DMS79 (cell line): ENCODE measurements around the gene NKAIN2.
"Not testable (repeated sequence)": the region's sequence is repeated elsewhere in the genome, so short reads cannot be mapped to it uniquely, and the experiment has no call there.

ENCODE experiments used
- DNase-seq: peaks from one replicate; lab custom pipeline; 2025; lab: John Stamatoyannopoulos, UW

The NKAIN2 gene

GRCh38 chr6:124436803-124437202 lies 633.1 kb downstream of the NKAIN2 start:
- no peak for DNase-seq

GRCh38 chr6:124438546-124439065 lies 634.9 kb downstream of the NKAIN2 start:
- DNase-seq = no peak

- peak; percentile 78 for DNase-seq
Measured at GRCh38 chr6:124441450-124441849, 637.8 kb downstream of the NKAIN2 start.

GRCh38 chr6:124443541-124443940 lies 639.9 kb downstream of the NKAIN2 start:
- no peak for DNase-seq

- DNase-seq = no peak
Measured at GRCh38 chr6:124445581-124445980, 641.9 kb downstream of the NKAIN2 start.

- no peak for DNase-seq
Measured at GRCh38 chr6:124446961-124447360, 643.3 kb downstream of the NKAIN2 start.

- DNase-seq = no peak
Measured at GRCh38 chr6:124459268-124459667, 655.6 kb downstream of the NKAIN2 start.

GRCh38 chr6:124462750-124463149 lies 659.1 kb downstream of the NKAIN2 start:
- DNase-seq = no peak

- no peak for DNase-seq
Measured at GRCh38 chr6:124463271-124463670, 659.6 kb downstream of the NKAIN2 start.

GRCh38 chr6:124464600-124464999 lies 660.9 kb downstream of the NKAIN2 start:
- not testable (repeated sequence) for DNase-seq

GRCh38 chr6:124466949-124467348 lies 663.3 kb downstream of the NKAIN2 start:
- DNase-seq = no peak

- DNase-seq = no peak
Measured at GRCh38 chr6:124467366-124467765, 663.7 kb downstream of the NKAIN2 start.

GRCh38 chr6:124470803-124471202 lies 667.1 kb downstream of the NKAIN2 start:
- DNase-seq = no peak

GRCh38 chr6:124475176-124475575 lies 671.5 kb downstream of the NKAIN2 start:
- DNase-seq = no peak

GRCh38 chr6:124478906-124479305 lies 675.2 kb downstream of the NKAIN2 start:
- no peak for DNase-seq

GRCh38 chr6:124479991-124480430 lies 676.3 kb downstream of the NKAIN2 start:
- peak; percentile 96 for DNase-seq

GRCh38 chr6:124482071-124482491 lies 678.4 kb downstream of the NKAIN2 start:
- DNase-seq = no peak

- no peak for DNase-seq
Measured at GRCh38 chr6:124487623-124488431, 684.2 kb downstream of the NKAIN2 start.

GRCh38 chr6:124490122-124490521 lies 686.5 kb downstream of the NKAIN2 start:
- no peak for DNase-seq

GRCh38 chr6:124493259-124493658 lies 689.6 kb downstream of the NKAIN2 start:
- DNase-seq = no peak

GRCh38 chr6:124494956-124495664 lies 691.4 kb downstream of the NKAIN2 start:
- no peak for DNase-seq

- DNase-seq = no peak
Measured at GRCh38 chr6:124495665-124496190, 692.1 kb downstream of the NKAIN2 start.

GRCh38 chr6:124496334-124496733 lies 692.7 kb downstream of the NKAIN2 start:
- no peak for DNase-seq
